Activated CD8-positive, alpha-beta memory T cell treated with anti-CD3 and anti-CD28 coated beads, Interleukin-2, amount 50 U/mL, for 48 hours (primary cell): ENCODE results near the gene PTPN18.
A peak's percentile ranks its signal among the peaks of the same experiment; 100 is the strongest.
"Not testable (repeated sequence)": the region's sequence is repeated elsewhere in the genome, so short reads cannot be mapped to it uniquely, and the experiment has no call there.

Experiments used
- DNase-seq: peaks from one replicate; pipeline ENCODE4 v3.0.0-alpha.2; 2020

PTPN18 gene

GRCh38 chr2:130355578-130356431 lies at the start of gene PTPN18:
Gene PTPN18 (plus strand): TSS chr2:130356056. CDS start chr2:130356108, 52 bp downstream.
- DNase-seq, result peak; percentile 85

GRCh38 chr2:130307850-130308249 lies 48.0 kb upstream of the PTPN18 start:
- no peak for DNase-seq

GRCh38 chr2:130310881-130311280 lies 45.0 kb upstream of the PTPN18 start:
- DNase-seq, result no peak

GRCh38 chr2:130313812-130314334 lies 42.0 kb upstream of the PTPN18 start:
- no peak for DNase-seq

GRCh38 chr2:130314377-130314776 lies 41.5 kb upstream of the PTPN18 start:
- no peak for DNase-seq

GRCh38 chr2:130316596-130316995 lies 39.3 kb upstream of the PTPN18 start:
- DNase-seq, result no peak

GRCh38 chr2:130318906-130319305 lies 37.0 kb upstream of the PTPN18 start:
- no peak for DNase-seq

- no peak for DNase-seq
Observed at GRCh38 chr2:130319536-130319935, 36.3 kb upstream of the PTPN18 start.

- DNase-seq, result no peak
Observed at GRCh38 chr2:130327703-130328527, 27.9 kb upstream of the PTPN18 start.

- no peak for DNase-seq
Observed at GRCh38 chr2:130328710-130329109, 27.1 kb upstream of the PTPN18 start.

- peak; percentile 84 for DNase-seq
Observed at GRCh38 chr2:130332271-130333073, 23.4 kb upstream of the PTPN18 start.

- DNase-seq, result not testable (repeated sequence)
Observed at GRCh38 chr2:130333253-130333652, 22.6 kb upstream of the PTPN18 start.

GRCh38 chr2:130334026-130334425 lies 21.8 kb upstream of the PTPN18 start:
- DNase-seq, result no peak

GRCh38 chr2:130335226-130335625 lies 20.6 kb upstream of the PTPN18 start:
- no peak for DNase-seq

- peak; percentile 32 for DNase-seq
Observed at GRCh38 chr2:130336150-130336876, 19.5 kb upstream of the PTPN18 start.

GRCh38 chr2:130336877-130337734 lies 18.8 kb upstream of the PTPN18 start:
- DNase-seq, result peak; percentile 90

- DNase-seq, result no peak
Observed at GRCh38 chr2:130337735-130338325, 18.0 kb upstream of the PTPN18 start.

- DNase-seq, result peak; percentile 38
Observed at GRCh38 chr2:130338793-130339345, 17.0 kb upstream of the PTPN18 start.

GRCh38 chr2:130339885-130340745 lies 15.7 kb upstream of the PTPN18 start:
- peak; percentile 29 for DNase-seq
